H1 (cell line): ENCODE results near the gene MTMR2. TPM values are rescaled to one million over a fixed set of nuclear protein-coding genes. Genes with fewer than 3 reads are reported as not detected.

ENCODE experiments used
- CTCF ChIA-PET: fragments of 300-600 bp; sonication (Branson Sonifier 250); formaldehyde crosslinking; loops from one replicate; lab custom pipeline; 2021; ENCODE audit not compliant: partially characterized antibody; lab: Charles Lee
- POLR2A ChIA-PET: fragments of 300-600 bp; sonication (Branson Sonifier 250); formaldehyde crosslinking; loops from one replicate; lab custom pipeline; 2021; ENCODE audit warnings: inconsistent platforms; ENCODE audit not compliant: partially characterized antibody; lab: Charles Lee
- DNase-seq, 2 experiments: peaks; one replicate each; pipeline versions ENCODE4 v3.0.0 to v3.0.0-alpha.2; 2010 to 2022; ENCODE audit warnings: low spot score in 2 of 2, low read depth in 1 of 2, mixed read lengths in 1 of 2
- FAIRE-seq: peaks from 2 replicates; lab custom pipeline; 2011; peaks lifted over from hg19 to GRCh38; lab: Jason Lieb, UNC
- H2AFZ ChIP-seq: 2 replicates; pipeline ENCODE4 v1.8.1; 2012; ENCODE audit warnings: low read length, inconsistent platforms
- H2AK5ac ChIP-seq: 2 replicates; pipeline ENCODE4 v1.6.1; 2013; ENCODE audit warnings: low read depth, low read length
- H2BK120ac ChIP-seq: replicated peaks from 2 replicates; pipeline ENCODE3; 2013; ENCODE audit warnings: low read depth, low read length, inconsistent platforms
- H2BK12ac ChIP-seq: 2 replicates; pipeline ENCODE4 v1.6.1; 2013; ENCODE audit warnings: low read depth, low read length
- H2BK15ac ChIP-seq: 2 replicates; pipeline ENCODE4 v1.6.1; 2013; ENCODE audit warnings: low read length
- H2BK20ac ChIP-seq: 2 replicates; pipeline ENCODE4 v1.6.1; 2013; ENCODE audit warnings: low read length
- H2BK5ac ChIP-seq: 2 replicates; pipeline ENCODE4 v1.6.1; 2013; ENCODE audit warnings: low read depth, low read length
- H3K14ac ChIP-seq: 2 replicates; pipeline ENCODE4 v1.6.1; 2013; ENCODE audit warnings: inconsistent platforms; ENCODE audit not compliant: insufficient read length
- H3K18ac ChIP-seq: 2 replicates; pipeline ENCODE4 v1.6.1; 2013; ENCODE audit warnings: low read length; ENCODE audit errors: extremely low read depth
- H3K23ac ChIP-seq: 2 replicates; pipeline ENCODE4 v1.6.1; 2013; ENCODE audit warnings: inconsistent platforms; ENCODE audit not compliant: insufficient read length
- H3K23me2 ChIP-seq: 2 replicates; pipeline ENCODE4 v1.6.1; 2013; ENCODE audit warnings: low read depth, low read length
- H3K27ac ChIP-seq: 2 replicates; pipeline ENCODE4 v1.6.1; 2011; ENCODE audit warnings: low read depth, low read length, inconsistent platforms
- H3K27me3 ChIP-seq, 4 experiments: replicated peaks in 1 of 4; 1 replicate in 1 of 4; 2 replicates in 3 of 4; pipeline versions ENCODE4 v1.6.1 to v1.8.1; 2011 to 2013; ENCODE audit warnings: low read length in 3 of 4, mild to moderate bottlenecking in 3 of 4, inconsistent platforms in 2 of 4, mixed read lengths in 2 of 4, moderate library complexity in 1 of 4; ENCODE audit not compliant: control insufficient read depth in 3 of 4, insufficient read depth in 3 of 4; ENCODE audit errors: extremely low read depth in 1 of 4
- H3K36me3 ChIP-seq, 4 experiments: 2 replicates each; pipeline versions ENCODE4 v1.6.1 to v1.8.1; 2011 to 2013; ENCODE audit warnings: mild to moderate bottlenecking in 4 of 4, low read length in 3 of 4, moderate library complexity in 2 of 4, control low read depth in 1 of 4, inconsistent platforms in 1 of 4; ENCODE audit not compliant: insufficient read depth in 4 of 4, control insufficient read depth in 2 of 4
- H3K4ac ChIP-seq: replicated peaks from 2 replicates; pipeline ENCODE3; 2013; ENCODE audit warnings: low read length, low read depth, mixed read lengths, inconsistent platforms; ENCODE audit not compliant: insufficient read length
- H3K4me1 ChIP-seq, 4 experiments: replicated peaks in 1 of 4; 1 replicate in 1 of 4; 2 replicates in 3 of 4; pipeline versions ENCODE4 v1.6.1 to v1.8.1; 2011 to 2013; ENCODE audit warnings: low read length in 3 of 4, inconsistent platforms in 2 of 4, mixed read lengths in 1 of 4; ENCODE audit not compliant: insufficient read depth in 4 of 4, control insufficient read depth in 3 of 4
- H3K4me2 ChIP-seq, 2 experiments: 2 replicates each; pipeline versions ENCODE4 v1.6.1 to v1.8.1; 2011 to 2013; ENCODE audit warnings: low read depth in 2 of 2, low read length in 2 of 2, control low read depth in 1 of 2, inconsistent platforms in 1 of 2, mild to moderate bottlenecking in 1 of 2; ENCODE audit not compliant: insufficient read depth in 1 of 2
- H3K4me3 ChIP-seq, 4 experiments: fragments of 200-600, 300-600 bp in 1 of 4; sonication (generic), shearing (Covaris generic), sonication (Bioruptor Twin) in 1 of 4; 2 replicates each; pipeline versions ENCODE4 v1.5.1 to v1.8.1; 2011 to 2016; ENCODE audit warnings: low read length in 4 of 4, low read depth in 3 of 4, control low read depth in 2 of 4, inconsistent platforms in 2 of 4, mild to moderate bottlenecking in 2 of 4, mixed read lengths in 1 of 4, moderate library complexity in 1 of 4; ENCODE audit not compliant: insufficient read depth in 2 of 4; ENCODE audit errors: extremely low read depth in 1 of 4
- H3K56ac ChIP-seq: replicated peaks from 2 replicates; pipeline ENCODE3; 2013; ENCODE audit warnings: low read depth, mild to moderate bottlenecking, mixed read lengths, low read length, inconsistent platforms; ENCODE audit not compliant: insufficient read length
- H3K79me1 ChIP-seq: 2 replicates; pipeline ENCODE4 v1.6.1; 2013; ENCODE audit warnings: low read depth, low read length, control low read depth
- H3K79me2 ChIP-seq, 2 experiments: 2 replicates each; pipeline versions ENCODE4 v1.6.1 to v1.8.1; 2012 to 2013; ENCODE audit warnings: low read length in 2 of 2, mild to moderate bottlenecking in 2 of 2, inconsistent platforms in 1 of 2; ENCODE audit not compliant: insufficient read depth in 2 of 2, control insufficient read depth in 1 of 2
- H3K9ac ChIP-seq, 4 experiments: replicated peaks in 1 of 4; 1 replicate in 1 of 4; 2 replicates in 3 of 4; pipeline versions ENCODE4 v1.6.1 to v1.8.1; 2011 to 2013; ENCODE audit warnings: low read depth in 3 of 4, low read length in 3 of 4, control low read depth in 2 of 4, mild to moderate bottlenecking in 2 of 4, moderate library complexity in 2 of 4, inconsistent platforms in 1 of 4; ENCODE audit errors: extremely low read depth in 1 of 4
- H3K9me3 ChIP-seq, 2 experiments: 2 replicates each; pipeline versions ENCODE4 v1.6.1 to v1.8.1; 2012 to 2013; ENCODE audit warnings: mild to moderate bottlenecking in 2 of 2, moderate library complexity in 2 of 2, control low read depth in 1 of 2, inconsistent platforms in 1 of 2, low read depth in 1 of 2, low read length in 1 of 2, mixed read lengths in 1 of 2; ENCODE audit not compliant: insufficient read depth in 2 of 2
- H4K20me1 ChIP-seq, 2 experiments: replicated peaks in 1 of 2; 2 replicates each; pipeline versions ENCODE3 to v1.8.1; 2011 to 2013; ENCODE audit warnings: inconsistent platforms in 2 of 2, low read length in 2 of 2, mild to moderate bottlenecking in 1 of 2; ENCODE audit not compliant: insufficient read depth in 2 of 2, control insufficient read depth in 1 of 2
- H4K5ac ChIP-seq: 2 replicates; pipeline ENCODE4 v1.6.1; 2013; ENCODE audit warnings: low read length, low read depth, mixed read lengths, inconsistent platforms; ENCODE audit not compliant: insufficient read length
- H4K8ac ChIP-seq: 2 replicates; pipeline ENCODE4 v1.8.0; 2013; ENCODE audit warnings: mild to moderate bottlenecking, moderate library complexity, low read length, inconsistent platforms; ENCODE audit not compliant: insufficient read depth; ENCODE audit errors: extremely low read depth
- H4K91ac ChIP-seq: replicated peaks from 2 replicates; pipeline ENCODE3; 2013; ENCODE audit warnings: low read length, mixed read lengths, inconsistent platforms; ENCODE audit not compliant: insufficient read length
- CHD2 ChIP-seq: IDR thresholded peaks from 2 replicates; pipeline ENCODE4 v1.6.1; 2012; ENCODE audit warnings: low read length, improper control_type of control experiment
- CTBP2 ChIP-seq: IDR thresholded peaks from 2 replicates; pipeline ENCODE4 v1.7.0; 2011; ENCODE audit warnings: borderline replicate concordance, mild to moderate bottlenecking, moderate library complexity, mixed read lengths, low read length; ENCODE audit not compliant: insufficient read depth, insufficient read length
- KDM1A ChIP-seq: fragments of 200-600, 300-600 bp; sonication (generic); IDR thresholded peaks from 2 replicates; pipeline ENCODE4 v1.7.1; 2016; ENCODE audit warnings: mild to moderate bottlenecking, low read length, borderline replicate concordance
- KDM5A ChIP-seq: fragments of 200-600 bp; IDR thresholded peaks from 2 replicates; pipeline ENCODE4 v1.7.1; 2012; ENCODE audit warnings: mild to moderate bottlenecking, low read length, inconsistent platforms, mixed read lengths
- SIN3A ChIP-seq, 2 experiments: IDR thresholded peaks in 1 of 2; conservative IDR thresholded peaks in 1 of 2; 2 replicates each; pipeline ENCODE4 v1.6.1; 2011 to 2012; ENCODE audit warnings: low read length in 2 of 2, improper control_type of control experiment in 1 of 2, low read depth in 1 of 2, mild to moderate bottlenecking in 1 of 2
- SP2 ChIP-seq: IDR thresholded peaks from 2 replicates; pipeline ENCODE4 v1.6.1; 2012; ENCODE audit warnings: mild to moderate bottlenecking, low read length, inconsistent platforms
- TAF7 ChIP-seq: optimal IDR thresholded peaks from 2 replicates; pipeline ENCODE3; 2011; ENCODE audit warnings: low read depth, mild to moderate bottlenecking, inconsistent platforms, low read length, moderate library complexity, borderline replicate concordance
- TCF12 ChIP-seq: IDR thresholded peaks from 2 replicates; pipeline ENCODE4 v1.6.1; 2011; ENCODE audit warnings: low read depth, mild to moderate bottlenecking, low read length
- USF2 ChIP-seq: IDR thresholded peaks from 2 replicates; pipeline ENCODE4 v1.6.1; 2011; ENCODE audit warnings: low read length, improper control_type of control experiment
- WGBS, 2 experiments: shearing (Covaris generic) in 1 of 2; methylation state at CpG; one replicate each; pipeline versions ENCODE4 v1.1.6 to v1.1.7; 2013 to 2015; ENCODE audit warnings: low lambda C conversion rate in 2 of 2, mixed read lengths in 2 of 2, inconsistent platforms in 1 of 2, low coverage in 1 of 2, missing lambda C conversion rate in 1 of 2; ENCODE audit not compliant: insufficient replicate concordance in 2 of 2, insufficient coverage in 1 of 2, insufficient read length in 1 of 2; ENCODE audit errors: extremely low coverage in 1 of 2, missing lambda C conversion rate in 1 of 2; 5-methylcytosine and 5-hydroxymethylcytosine counted together
- polyA plus RNA-seq, 7 experiments: library from polyadenylated mRNA; depleted of rRNA in 3 of 7; stranded (reverse) in 5 of 7; unstranded in 2 of 7; fragments of >200 nt in 5 of 7; fragments of 200-250 nt in 2 of 7; gene quantifications; 1 replicate in 5 of 7; 2 replicates in 1 of 7; 4 replicates in 1 of 7; pipeline versions ENCODE4 v1.2.1 to v1.2.3, GENCODE V29; 2011 to 2013; ENCODE audit warnings: missing spikeins in 2 of 7, mixed read lengths in 2 of 7
- total RNA-seq: library from RNA; stranded (reverse); fragmentation: NEBNext Ultra II Directional; extraction: Animal tissue kit (Norgen Biotek cat#: 25700); gene quantifications from 2 replicates; pipeline ENCODE4 v1.2.1, GENCODE V29; 2021

Gene MTMR2
- total and polyA plus RNA-seq, 2 of the 8 experiments (the other 6 are each of a cell fraction or from before 2014, with no cell fraction given) = 16.7 to 52.9 TPM

GRCh38 chr11:95845167-95845566, 78.7 kb downstream of the MTMR2 start:
- Histone ChIP-seq H2BK15ac (no peak overlapping the region), H3K4me2 (no peak overlapping the region), H3K9me3 (no peaks in the 10 kb centered on the region), H3K4ac (no peak overlapping the region), H2BK12ac (no peak overlapping the region), H3K27me3 (no peaks in the 10 kb centered on the region), H4K20me1 (no peaks in the 10 kb centered on the region), H4K5ac (no peak overlapping the region), H4K91ac (no peak overlapping the region), H4K8ac (no peak overlapping the region), H3K27ac (no peak overlapping the region), H2BK20ac (no peak overlapping the region), H3K79me1 (no peaks in the 10 kb centered on the region), H3K9ac (no peak overlapping the region), H2AK5ac (no peak overlapping the region), H3K36me3 (peaks cover 2 to 31% (median 10%) of the 10 kb centered on the region in 4 experiments; a peak in 4 of 8 replicates), H3K14ac (no peak overlapping the region), H3K23me2 (no peaks in the 10 kb centered on the region), H2BK5ac (no peak overlapping the region), H3K18ac (no peak overlapping the region), H3K79me2 (no peaks in the 10 kb centered on the region), H3K23ac (no peak overlapping the region), H3K56ac (no peak overlapping the region), H3K4me3 (no peak overlapping the region), H2BK120ac (no peak overlapping the region), H2AFZ (no peak overlapping the region), H3K4me1 (no peaks in the 10 kb centered on the region)
- TF ChIP-seq CHD2 (no peak), KDM1A (no peak), CTBP2 (no peak), TAF7 (no peak), SP2 (no peak), TCF12 (no peak), KDM5A (no peak), USF2 (no peak), SIN3A (conservative IDR thresholded peaks at IDR 0.05 in 1 of 2, IDR thresholded peaks at IDR 0.05 in 1 of 2; ENCODE audit: low read depth in 1 of 2, low read length in 2 of 2) (no peak)
- FAIRE-seq (no peak), DNase-seq (no peak)
- POLR2A ChIA-PET = no interaction called here
- WGBS, 2 experiments = 100% methylated on average over 1 of the region's 1 CpG; no CpG with 5 or more reads in 1 of the 2 experiments
- CTCF ChIA-PET = interaction anchor here (0.6 to 2.3 kb wide), 5 partner anchors 9 to 583 kb away, joined by 3 to 10 read pairs (median 3); no protein-coding TSS in a partner anchor
